Bone marrow (tissue), 2 donors: ENCODE measurements around the gene SLC25A42.
"Not testable (repeated sequence)": the region's sequence is repeated elsewhere in the genome, so short reads cannot be mapped to it uniquely, and the experiment has no call there.

ENCODE experiments used
- DNase-seq, 2 donors: peaks; one replicate each; lab custom pipeline; 2025; lab: John Stamatoyannopoulos, UW

The SLC25A42 gene

GRCh38 chr19:19105365-19106055 is 41.7 kb downstream of the SLC25A42 start:
- no peak for DNase-seq

- no peak for DNase-seq
Observed at GRCh38 chr19:19106056-19106551, 42.3 kb downstream of the SLC25A42 start.

GRCh38 chr19:19106938-19107337 is 43.1 kb downstream of the SLC25A42 start:
- DNase-seq = not testable (repeated sequence)

DNA sequence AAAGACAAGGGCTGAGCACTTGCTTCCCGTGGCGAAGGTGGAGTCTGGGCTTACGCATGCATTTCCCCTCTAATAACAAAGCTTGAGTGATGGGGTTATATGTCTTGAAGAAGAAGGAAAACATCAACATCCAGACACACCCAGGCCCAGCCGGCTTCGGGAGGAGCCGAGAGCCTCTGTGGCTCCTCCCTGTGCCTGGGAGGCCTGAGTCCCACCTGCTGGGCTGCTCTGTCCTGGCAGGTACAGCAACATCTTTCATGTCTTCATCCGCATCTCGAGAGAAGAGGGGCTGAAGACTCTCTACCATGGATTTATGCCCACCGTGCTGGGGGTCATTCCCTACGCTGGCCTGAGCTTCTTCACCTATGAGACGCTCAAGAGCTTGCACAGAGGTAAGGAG is 43.9 kb downstream of the SLC25A42 start:
- DNase-seq = no peak

GRCh38 chr19:19109601-19110000 is 45.8 kb downstream of the SLC25A42 start:
- no peak for DNase-seq

- DNase-seq = no peak
Observed at GRCh38 chr19:19110410-19111135, 46.8 kb downstream of the SLC25A42 start.

- no peak for DNase-seq
Observed at GRCh38 chr19:19111136-19111835, 47.5 kb downstream of the SLC25A42 start.

DNA sequence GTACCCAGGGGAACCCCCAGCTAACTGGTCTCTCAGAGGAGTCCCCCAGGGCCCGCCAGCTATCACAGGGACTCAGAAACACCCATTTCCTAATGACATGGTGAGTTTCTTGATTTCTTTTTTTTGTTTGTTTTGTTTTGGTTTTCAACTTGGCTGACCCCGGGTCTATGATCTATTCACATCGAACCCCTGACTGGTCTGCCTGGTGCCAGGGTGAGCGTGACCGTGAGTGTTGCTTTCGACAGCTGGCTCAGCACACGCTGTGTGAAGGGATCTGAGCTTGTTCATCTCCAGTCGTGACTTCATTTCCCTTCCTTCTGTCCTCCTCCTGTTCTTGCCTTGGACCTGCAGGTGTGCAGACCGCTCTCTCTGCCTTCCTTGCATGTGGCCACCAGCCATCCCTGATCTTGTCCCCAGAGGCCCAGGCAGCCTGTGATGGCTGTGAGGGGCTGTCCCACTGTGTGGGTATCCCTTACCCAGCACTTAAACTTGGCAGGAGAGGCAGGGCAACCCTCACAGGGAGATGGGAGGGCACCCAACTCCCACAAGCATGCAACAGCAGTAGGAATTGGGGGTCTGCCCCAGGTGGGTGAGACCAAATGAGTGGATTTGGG is 48.3 kb downstream of the SLC25A42 start:
- DNase-seq = no peak

DNA sequence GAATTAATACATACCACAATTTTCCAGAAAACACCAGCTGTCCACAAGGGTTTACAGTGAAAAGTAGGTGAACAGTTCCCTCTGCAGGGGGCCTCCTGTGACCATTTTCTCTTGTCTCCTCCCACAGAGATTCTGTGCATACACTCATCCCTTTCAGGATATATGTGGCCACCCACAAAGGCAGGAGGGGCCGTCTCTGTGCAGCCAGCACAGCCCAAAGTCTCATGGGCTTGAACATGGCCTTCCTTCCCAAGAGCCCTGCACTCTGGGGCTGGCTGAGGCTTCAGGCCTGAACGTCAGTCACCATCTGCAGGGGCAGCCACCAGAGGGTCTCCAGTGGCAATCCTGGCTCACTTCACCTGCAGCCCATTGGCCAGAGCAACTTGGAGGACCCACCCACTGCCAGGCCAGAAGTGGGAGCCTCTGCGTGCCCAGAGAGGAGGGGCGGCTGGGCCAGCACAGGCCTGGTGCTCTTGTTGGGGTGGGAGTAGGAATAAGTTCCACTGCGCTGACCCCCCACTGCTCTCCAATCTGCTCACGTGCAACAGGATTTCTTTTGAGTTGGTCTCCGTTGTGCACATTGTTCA is 49.3 kb downstream of the SLC25A42 start:
- no peak for DNase-seq

DNA sequence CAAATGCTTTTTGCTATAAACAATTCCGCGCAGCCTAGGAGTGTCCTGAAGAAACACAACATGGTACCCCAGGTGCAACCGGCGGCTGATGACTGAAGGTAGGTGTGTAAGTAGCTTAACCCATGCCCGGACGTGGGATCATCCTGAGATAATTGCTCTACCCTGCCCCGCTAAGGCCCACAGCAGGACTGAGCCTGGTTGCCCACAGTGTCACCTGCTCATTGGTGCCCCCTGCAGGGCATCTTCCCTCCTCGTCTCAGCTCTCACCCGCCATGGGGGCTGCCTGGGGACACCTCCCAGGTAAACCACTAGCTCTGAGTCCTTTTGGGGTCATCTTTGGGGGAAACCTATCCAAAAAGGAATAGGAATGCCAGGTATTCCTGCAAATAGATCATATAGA is 52.2 kb downstream of the SLC25A42 start:
- DNase-seq = no peak

DNA sequence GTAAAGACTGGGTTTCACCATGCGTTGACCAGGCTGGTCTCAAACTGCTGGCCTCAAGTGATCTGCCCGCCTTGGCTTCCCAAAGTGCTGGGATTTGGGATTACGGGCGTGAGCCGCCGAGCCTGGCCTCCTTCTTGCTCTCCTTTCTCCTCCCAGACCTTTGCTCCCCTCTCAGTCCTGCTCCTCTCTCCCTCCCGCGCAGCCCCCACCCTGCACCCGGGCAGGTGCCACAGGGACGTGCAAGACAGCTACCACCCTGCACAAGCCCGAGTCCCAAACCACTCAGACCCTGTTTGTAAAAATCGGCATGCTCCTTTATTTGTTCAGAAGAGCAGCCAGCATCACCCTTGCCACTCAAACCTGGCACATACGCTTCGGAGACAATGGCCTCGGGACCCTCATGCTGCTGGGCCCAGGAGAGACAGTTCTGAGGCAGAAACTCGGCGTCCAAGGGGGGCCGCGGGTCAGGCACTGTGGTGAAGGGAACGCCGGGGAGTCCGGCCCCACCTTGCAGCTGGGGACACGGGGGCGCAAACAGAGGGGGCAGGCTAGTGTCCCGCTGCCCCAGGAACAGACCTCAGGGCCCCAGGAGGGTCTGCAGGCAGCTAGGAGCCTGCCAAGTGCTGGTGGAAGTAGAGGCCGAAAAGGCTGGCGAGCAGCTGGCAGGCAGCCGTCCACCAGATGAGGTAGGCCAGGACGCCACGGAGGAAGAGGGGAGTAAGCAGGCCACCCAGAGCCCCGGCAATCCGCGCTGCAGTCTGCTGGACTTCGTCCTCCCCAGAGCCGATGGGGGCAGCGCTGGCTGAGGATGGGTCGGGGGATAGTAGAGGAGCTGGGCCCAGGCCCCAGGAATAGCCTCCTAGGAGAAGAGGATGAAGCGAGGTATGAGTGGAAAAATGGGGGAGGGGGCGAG is 55.8 kb downstream of the SLC25A42 start:
- no peak for DNase-seq

- no peak for DNase-seq
Observed at GRCh38 chr19:19120308-19121231, 56.8 kb downstream of the SLC25A42 start.

DNA sequence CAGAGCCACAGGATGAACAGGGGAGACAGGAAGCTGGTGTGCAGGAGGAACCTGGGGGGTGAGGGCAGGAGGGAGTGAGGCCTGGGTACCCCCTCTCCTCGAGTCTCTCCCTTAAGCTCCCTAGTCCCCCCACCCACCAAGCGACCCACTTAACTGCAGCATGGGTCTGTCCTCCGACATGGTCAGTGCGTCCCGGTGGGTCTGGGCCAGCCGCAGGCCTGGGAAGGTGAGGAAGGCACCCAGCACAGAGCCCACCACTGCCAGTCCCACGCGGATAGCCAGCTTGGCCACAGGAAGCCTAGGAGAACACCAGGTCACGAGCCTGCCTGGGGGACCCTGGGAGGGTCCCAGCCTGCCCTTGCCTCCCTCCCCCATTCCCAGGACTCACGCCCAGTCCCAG is 57.6 kb downstream of the SLC25A42 start:
- no peak for DNase-seq

DNA sequence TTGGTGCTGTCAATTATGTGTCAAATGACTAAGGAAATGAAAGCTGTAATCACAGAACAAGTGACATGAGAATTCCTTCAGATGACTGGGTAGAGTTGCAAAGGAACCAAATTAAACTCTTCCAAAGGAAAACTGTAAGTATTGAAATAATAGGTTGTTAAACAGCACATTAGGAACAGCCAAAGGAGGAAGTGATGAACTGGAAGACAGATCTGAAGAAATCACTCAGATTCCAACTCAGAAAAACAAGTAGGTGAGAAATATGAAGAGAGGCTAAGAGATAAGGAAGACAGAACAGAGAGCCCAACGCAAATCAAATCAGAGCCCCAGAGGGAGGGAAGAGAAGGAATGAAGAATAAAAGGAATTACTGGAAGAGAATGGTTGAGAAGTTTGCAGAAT is 59.1 kb downstream of the SLC25A42 start:
- no peak for DNase-seq

DNA sequence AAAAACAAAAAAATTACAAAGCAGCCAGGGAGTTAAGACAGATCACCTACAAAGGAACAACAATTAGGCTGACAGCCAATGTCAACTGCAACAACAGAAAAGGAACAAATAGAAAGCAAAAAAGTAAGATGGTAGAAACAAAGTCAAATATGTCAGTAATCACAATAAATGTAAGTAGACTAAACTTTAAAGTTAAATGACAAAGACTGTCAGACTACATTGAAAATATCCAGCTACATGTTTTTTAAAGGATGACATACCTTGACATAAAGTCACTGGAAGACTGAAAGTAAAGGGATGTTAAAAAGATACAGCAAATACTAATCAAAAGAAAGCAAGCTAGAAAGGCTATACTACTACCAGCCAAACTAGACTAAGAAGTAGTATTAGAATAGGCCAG is 59.6 kb downstream of the SLC25A42 start:
- DNase-seq = no peak

GRCh38 chr19:19126102-19126501 is 62.3 kb downstream of the SLC25A42 start:
- no peak for DNase-seq

- no peak for DNase-seq
Observed at GRCh38 chr19:19131989-19132388, 68.2 kb downstream of the SLC25A42 start.

DNA sequence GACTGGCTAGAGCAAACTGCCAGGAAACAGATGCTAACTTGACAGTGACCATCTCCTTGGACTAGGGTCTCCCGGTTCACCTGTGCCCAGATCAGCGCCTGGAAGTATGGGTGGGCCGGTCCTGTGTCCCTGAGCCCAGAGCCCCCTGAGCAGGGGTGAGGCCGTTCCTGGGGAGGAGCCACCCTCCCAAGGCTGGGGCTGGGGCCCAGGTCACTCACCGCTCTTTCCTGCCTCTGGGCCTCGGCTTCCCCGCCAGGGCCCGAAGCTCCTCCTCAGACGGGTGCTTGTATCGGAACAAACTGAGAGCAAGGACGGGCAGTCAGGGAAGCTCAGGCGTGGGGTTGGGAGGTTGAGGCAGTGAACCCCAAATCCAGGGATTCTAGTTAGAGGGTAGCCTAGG is 69.1 kb downstream of the SLC25A42 start:
- no peak for DNase-seq

DNA sequence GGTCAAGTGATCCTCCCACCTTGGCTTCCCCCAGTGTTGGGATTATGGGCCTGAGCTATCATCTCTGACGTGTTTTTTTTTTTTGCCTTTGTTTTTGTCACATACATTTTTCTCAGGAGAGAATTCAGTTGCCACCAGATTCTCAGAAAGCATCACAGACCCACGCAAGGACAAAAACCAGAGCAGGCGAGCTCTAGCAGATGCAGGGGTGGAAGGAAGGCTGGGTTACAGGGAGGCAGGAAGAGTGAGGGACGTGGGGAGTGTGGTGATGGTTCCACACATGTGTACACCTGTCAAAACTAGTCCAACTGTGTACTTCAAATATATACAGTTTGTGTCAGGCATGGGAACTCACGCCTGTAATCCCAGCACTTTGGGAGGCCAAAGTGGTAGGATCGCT is 70.2 kb downstream of the SLC25A42 start:
- no peak for DNase-seq

DNA sequence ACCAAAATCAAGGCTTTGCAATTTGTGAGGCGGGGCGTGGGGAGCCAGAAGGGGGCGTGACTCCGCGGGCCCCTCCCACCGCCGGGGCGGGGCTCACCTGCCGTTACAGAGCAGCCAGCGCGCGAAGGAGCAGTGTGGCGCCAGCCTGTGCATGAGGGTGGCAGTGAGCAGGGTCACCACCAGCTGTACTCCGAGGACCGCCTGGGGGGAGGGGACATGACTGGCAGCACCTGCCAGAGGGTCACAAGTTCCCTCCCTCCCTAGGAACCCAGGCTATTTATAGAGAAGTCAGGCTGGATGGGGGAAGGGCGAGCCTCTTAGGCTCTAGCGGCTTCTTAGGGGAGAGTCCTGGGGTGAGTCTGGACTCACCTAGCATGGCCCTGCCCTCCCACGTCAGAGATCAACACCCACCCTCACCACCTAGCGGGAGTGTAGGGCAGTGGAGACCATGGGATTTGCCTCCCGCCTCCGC is 70.9 kb downstream of the SLC25A42 start:
- no peak for DNase-seq
